HepG2 (cell line): Measurements from ENCODE around the gene NTN4. TPM values are rescaled to one million over a fixed set of nuclear protein-coding genes. Genes with fewer than 3 reads are reported as not detected.

Source experiments
- ATAC-seq: fragments of 200-7000 bp; cut with Tn5 transposase; 3 replicates; pipeline ENCODE4 v1.9.1; 2020; ENCODE audit warnings: mild to moderate bottlenecking, moderate library complexity
- BruUV-seq: library from RNA; stranded (reverse); fragments of 400-500 nt; replicated peaks from 2 replicates; lab custom pipeline; 2021; lab: Mats Ljungman, UMichigan
- CTCF ChIA-PET: fragments of 300-600 bp; formaldehyde crosslinking; extraction: SDS; loops from one replicate; lab custom pipeline; 2021; ENCODE audit warnings: low total read pairs, inconsistent platforms, low intra/inter-chr PET ratio; lab: Yijun Ruan, JAX
- POLR2A ChIA-PET: fragments of 350-600 bp; sonication (Branson Sonifier 250); formaldehyde crosslinking; loops from one replicate; lab custom pipeline; 2020; ENCODE audit warnings: antibody characterized with exemption, inconsistent platforms; lab: Yijun Ruan, JAX
- DNase-seq: peaks from one replicate; pipeline ENCODE4 v3.0.0-alpha.2; 2015; ENCODE audit warnings: low spot score
- FAIRE-seq: peaks from 3 replicates; lab custom pipeline; 2011; peaks lifted over from hg19 to GRCh38; lab: Jason Lieb, UNC
- H2AFZ ChIP-seq: one replicate; pipeline ENCODE4 v1.6.1; 2011; ENCODE audit warnings: low read length, inconsistent platforms
- H3K27ac ChIP-seq: fragments of 300-600 bp; 3 replicates; pipeline ENCODE4 v1.8.0; 2011; ENCODE audit warnings: mixed run types, mild to moderate bottlenecking, mixed read lengths, low read length, inconsistent platforms; ENCODE audit not compliant: insufficient read depth; ENCODE audit errors: extremely low read length
- H3K27me3 ChIP-seq, 2 experiments: fragments of 200-600 bp in 1 of 2; 2 replicates in 1 of 2; 3 replicates in 1 of 2; pipeline versions ENCODE4 v1.6.0 to v1.8.0; 2011; ENCODE audit warnings: low read length in 2 of 2, mild to moderate bottlenecking in 2 of 2, moderate library complexity in 2 of 2, inconsistent platforms in 1 of 2; ENCODE audit not compliant: insufficient read depth in 2 of 2, control insufficient read depth in 1 of 2
- H3K36me3 ChIP-seq, 2 experiments: fragments of 200-600 bp in 1 of 2; replicated peaks in 1 of 2; 2 replicates in 1 of 2; 3 replicates in 1 of 2; pipeline versions ENCODE4 v1.5.1 to v1.8.0; 2011; ENCODE audit warnings: low read length in 2 of 2, inconsistent platforms in 1 of 2; ENCODE audit not compliant: insufficient read depth in 2 of 2, control insufficient read depth in 1 of 2
- H3K4me1 ChIP-seq: 2 replicates; pipeline ENCODE4 v1.5.1; 2012; ENCODE audit warnings: low read length, inconsistent platforms; ENCODE audit not compliant: insufficient read depth
- H3K4me2 ChIP-seq: 2 replicates; pipeline ENCODE4 v1.6.0; 2011; ENCODE audit warnings: low read depth, low read length, inconsistent platforms
- H3K4me3 ChIP-seq, 3 experiments: fragments of 200-600 bp in 1 of 3; sonication (generic), shearing (Covaris generic) in 1 of 3; replicated peaks in 1 of 3; 2 replicates each; pipeline ENCODE4 v1.5.1; 2011 to 2016; ENCODE audit warnings: low read length in 3 of 3, inconsistent platforms in 2 of 3, low read depth in 2 of 3, mild to moderate bottlenecking in 2 of 3, control low read depth in 1 of 3, mixed read lengths in 1 of 3; ENCODE audit not compliant: insufficient read depth in 1 of 3
- H3K79me2 ChIP-seq: one replicate; pipeline ENCODE4 v1.6.1; 2011; ENCODE audit warnings: low read length, inconsistent platforms; ENCODE audit not compliant: insufficient read depth
- H3K9ac ChIP-seq: 2 replicates; pipeline ENCODE4 v1.6.0; 2011; ENCODE audit warnings: mild to moderate bottlenecking, low read depth, low read length, inconsistent platforms; ENCODE audit not compliant: insufficient read depth
- H3K9me3 ChIP-seq: 2 replicates; pipeline ENCODE4 v1.5.1; 2012; ENCODE audit warnings: mild to moderate bottlenecking, low read length
- H4K20me1 ChIP-seq: 2 replicates; pipeline ENCODE4 v1.6.0; 2011; ENCODE audit warnings: inconsistent platforms, mild to moderate bottlenecking, low read length, moderate library complexity; ENCODE audit not compliant: insufficient read depth
- ARID4A ChIP-seq: sonication (generic); formaldehyde crosslinking; IDR thresholded peaks from 2 replicates; pipeline ENCODE4 v1.5.0; 2020; ENCODE audit warnings: mild to moderate bottlenecking, missing genetic modification reagents, borderline replicate concordance
- EHMT2 ChIP-seq: fragments of 200-600 bp; sonication (generic); IDR thresholded peaks from 2 replicates; pipeline ENCODE4 v1.7.0; 2017; ENCODE audit warnings: antibody characterized with exemption, low read depth, low read length, borderline replicate concordance
- FOXJ3 ChIP-seq: sonication (generic); formaldehyde crosslinking; IDR thresholded peaks from 2 replicates; pipeline ENCODE4 v1.4.0; 2020; ENCODE audit warnings: missing genetic modification reagents, mild to moderate bottlenecking, borderline replicate concordance
- HDAC2 ChIP-seq: sonication (generic); formaldehyde crosslinking; IDR thresholded peaks from 2 replicates; pipeline ENCODE4 v1.4.0; 2020; ENCODE audit warnings: missing genetic modification reagents
- MIER3 ChIP-seq: IDR thresholded peaks from 2 replicates; pipeline ENCODE4 v1.6.1; 2016; ENCODE audit warnings: missing compliant biosample characterization, borderline replicate concordance
- MXI1 ChIP-seq: IDR thresholded peaks from 3 replicates; pipeline ENCODE4 v1.6.1; 2012; ENCODE audit warnings: low read depth, low read length, inconsistent platforms, borderline replicate concordance
- RXRA ChIP-seq: sonication (generic); formaldehyde crosslinking; IDR thresholded peaks from 2 replicates; pipeline ENCODE4 v1.5.1; 2020; ENCODE audit warnings: missing genetic modification reagents
- SAFB2 ChIP-seq: sonication (generic); formaldehyde crosslinking; IDR thresholded peaks from 2 replicates; pipeline ENCODE4 v1.5.1; 2020; ENCODE audit warnings: missing genetic modification reagents, low read depth, mild to moderate bottlenecking, borderline replicate concordance
- SETDB1 ChIP-seq: sonication (generic); formaldehyde crosslinking; IDR thresholded peaks from 2 replicates; pipeline ENCODE4 v1.5.1; 2020; ENCODE audit warnings: missing genetic modification reagents, mild to moderate bottlenecking, borderline replicate concordance
- SKI ChIP-seq: fragments of 450-650 bp; IDR thresholded peaks from one replicate; pipeline ENCODE4 v1.6.1; 2018; ENCODE audit warnings: mild to moderate bottlenecking; ENCODE audit not compliant: partially characterized antibody
- ZBTB20 ChIP-seq: sonication (generic); formaldehyde crosslinking; IDR thresholded peaks from 2 replicates; pipeline ENCODE4 v1.8.1; 2023; ENCODE audit warnings: missing genetic modification reagents, low read depth, mild to moderate bottlenecking, borderline replicate concordance
- ZNF567 ChIP-seq: sonication (generic); formaldehyde crosslinking; IDR thresholded peaks from 2 replicates; pipeline ENCODE4 v1.8.1; 2023; ENCODE audit warnings: mild to moderate bottlenecking, missing genetic modification reagents, borderline replicate concordance
- ZNF570 ChIP-seq: sonication (generic); formaldehyde crosslinking; IDR thresholded peaks from 2 replicates; pipeline ENCODE4 v1.4.0; 2020; ENCODE audit warnings: mild to moderate bottlenecking, missing genetic modification reagents, borderline replicate concordance
- ZNF607 ChIP-seq: sonication (generic); formaldehyde crosslinking; IDR thresholded peaks from 2 replicates; pipeline ENCODE4 v1.5.1; 2020; ENCODE audit warnings: missing genetic modification reagents, mild to moderate bottlenecking, borderline replicate concordance
- WGBS: methylation state at CpG from one replicate; pipeline ENCODE4 v1.1.6; 2017; ENCODE audit warnings: low lambda C conversion rate; 5-methylcytosine and 5-hydroxymethylcytosine counted together
- in situ Hi-C: cut with HindIII; loops from 2 replicates; pipeline ENCODE4 v1.10.0; 2017; ENCODE audit warnings: low pct_unique_long_range_greater_than_20kb; ENCODE audit not compliant: extremely low pct_ligation_motif_present
- intact Hi-C: fragments of 100-400 bp; cut with micrococcal nuclease; formaldehyde crosslinking; loops from one replicate; pipeline ENCODE4 v1.10.0; 2022; ENCODE audit not compliant: unreplicated experiment
- polyA plus RNA-seq, 8 experiments: library from polyadenylated mRNA; depleted of rRNA in 3 of 8; stranded (reverse) in 7 of 8; unstranded in 1 of 8; fragments of >200 nt; fragmentation: Illumina TruSeq in 4 of 8; extraction: Trizol in 4 of 8; gene quantifications; 2 replicates each; pipeline versions ENCODE4 v1.2.1 to v1.2.3, GENCODE V29; 2011 to 2016; ENCODE audit warnings: low read depth in 4 of 8, missing spikeins in 1 of 8, mixed read lengths in 1 of 8; ENCODE audit not compliant: insufficient read depth in 1 of 8
- total RNA-seq, 5 experiments: library from RNA; depleted of rRNA; stranded (reverse); fragments of >200 nt; fragmentation: Illumina TruSeq; extraction: Trizol; gene quantifications; 2 replicates each; pipeline ENCODE4 v1.2.3, GENCODE V29; 2016; ENCODE audit warnings: low read depth in 1 of 5
- TF ChIP-seq, protein P1 (sequence below): IDR thresholded peaks from 2 replicates; pipeline ENCODE4 v1.6.1; 2016; ENCODE audit warnings: low read depth, control low read depth

Gene NTN4
- total and polyA plus RNA-seq, 2 of the 13 experiments (the other 11 are each of a cell fraction or from before 2014, with no cell fraction given): 7.8 to 11.5 TPM

DNA sequence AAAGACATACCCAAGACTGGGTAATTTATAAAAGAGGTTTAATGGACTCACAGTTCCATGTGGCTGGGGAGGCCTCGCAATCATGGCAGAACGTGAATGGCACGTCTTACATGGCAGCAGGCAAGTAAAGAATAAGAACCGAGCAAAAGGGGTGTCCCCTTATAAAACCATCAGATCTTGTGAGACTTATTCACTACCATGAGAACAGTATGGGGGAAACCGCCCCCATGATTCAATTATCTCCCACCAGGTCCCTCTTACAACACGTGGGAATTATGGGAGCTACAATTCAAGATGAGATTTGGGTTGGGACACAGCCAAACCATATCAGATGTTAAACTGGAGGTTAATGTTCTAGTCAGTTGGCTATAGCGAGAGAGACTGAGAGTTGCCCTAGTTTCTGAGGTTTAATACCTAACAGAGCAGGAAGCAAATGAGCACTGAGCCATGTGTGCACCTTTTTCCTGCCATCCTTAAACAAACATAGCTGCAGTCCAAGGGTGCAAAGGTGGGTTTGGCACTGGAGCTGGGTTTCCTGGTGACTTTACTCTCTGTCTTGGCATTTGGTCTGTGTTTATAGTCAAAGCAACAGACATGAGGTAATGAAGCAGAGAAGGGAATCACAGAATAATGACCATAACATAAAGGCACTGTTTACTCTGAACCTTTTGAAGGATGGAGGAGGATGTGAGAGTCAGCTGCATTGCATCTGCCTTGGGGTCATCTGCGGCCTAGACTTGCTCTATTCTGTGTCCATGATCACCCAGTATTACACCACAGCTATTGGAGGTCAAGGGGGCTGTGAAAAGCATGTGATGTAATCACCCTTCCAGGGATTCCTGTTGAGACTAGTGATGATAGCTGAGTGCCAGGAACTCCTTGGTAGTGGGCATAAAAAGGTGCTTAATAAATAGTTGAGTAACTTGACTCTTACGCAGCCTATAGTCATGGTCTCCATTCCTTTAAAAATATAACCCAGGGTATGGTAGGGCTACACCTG lies 155.6 kb downstream of the NTN4 start:
- CTCF ChIA-PET: no interaction called here
- TF ChIP-seq ZNF607 (no peak), ZBTB20 (CRISPR knock-in tag) (peak; percentile 2; the same call in 1 of the 2 replicates), RXRA (CRISPR knock-in tag) (0 out of 2 replicates have a peak, but pooled peaks have one; percentile 47), SETDB1 (CRISPR knock-in tag) (no peak), ZNF570 (CRISPR knock-in tag) (no peak), MIER3 (CRISPR knock-in tag) (peak; percentile 32; the same call in 1 of the 2 replicates), SKI (peak; percentile 78), HDAC2 (CRISPR knock-in tag) (peak; percentile 84), ZNF567 (CRISPR knock-in tag) (no peak), EHMT2 (peak; percentile 94), FOXJ3 (CRISPR knock-in tag) (0 out of 2 replicates have a peak, but pooled peaks have one; percentile 19), SAFB2 (CRISPR knock-in tag) (no peak), MXI1 (peak; percentile 18; the same call in 1 of the 3 replicates), ARID4A (CRISPR knock-in tag) (peak; percentile 15; the same call in 1 of the 2 replicates)
- TF ChIP-seq, protein P1, sequence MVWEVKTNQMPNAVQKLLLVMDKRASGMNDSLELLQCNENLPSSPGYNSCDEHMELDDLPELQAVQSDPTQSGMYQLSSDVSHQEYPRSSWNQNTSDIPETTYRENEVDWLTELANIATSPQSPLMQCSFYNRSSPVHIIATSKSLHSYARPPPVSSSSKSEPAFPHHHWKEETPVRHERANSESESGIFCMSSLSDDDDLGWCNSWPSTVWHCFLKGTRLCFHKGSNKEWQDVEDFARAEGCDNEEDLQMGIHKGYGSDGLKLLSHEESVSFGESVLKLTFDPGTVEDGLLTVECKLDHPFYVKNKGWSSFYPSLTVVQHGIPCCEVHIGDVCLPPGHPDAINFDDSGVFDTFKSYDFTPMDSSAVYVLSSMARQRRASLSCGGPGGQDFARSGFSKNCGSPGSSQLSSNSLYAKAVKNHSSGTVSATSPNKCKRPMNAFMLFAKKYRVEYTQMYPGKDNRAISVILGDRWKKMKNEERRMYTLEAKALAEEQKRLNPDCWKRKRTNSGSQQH (CRISPR knock-in tag): 0 out of 2 replicates have a peak, but pooled peaks have one; percentile 40

More for the DNA sequence above, 155.6 kb downstream of the NTN4 start:
- ATAC-seq (peak; percentile 93), DNase-seq (peak; percentile 82), FAIRE-seq (peak; percentile 78)
- Histone ChIP-seq H3K9ac (no peak overlapping the region), H2AFZ (peak overlapping the region; percentile 17), H4K20me1 (no peaks in the 10 kb centered on the region), H3K4me1 (peaks cover 32% of the 10 kb centered on the region), H3K79me2 (no peaks in the 10 kb centered on the region), H3K27me3 (no peaks in the 10 kb centered on the region; a peak in 1 of 5 replicates), H3K4me3 (no peak overlapping the region; a peak in 1 of 6 replicates), H3K36me3 (no peaks in the 10 kb centered on the region), H3K27ac (peak overlapping the region; percentile 37), H3K9me3 (no peaks in the 10 kb centered on the region), H3K4me2 (peak overlapping the region; percentile 57)
- 27% methylated on average over 9 of the region's 9 CpGs for WGBS
- in situ Hi-C loops: no loop called here
- POLR2A ChIA-PET: interaction anchor here (0.7 to 1.5 kb wide), 3 partner anchors 9 to 161 kb away, joined by 3 to 7 read pairs (median 3); no protein-coding TSS in a partner anchor
- no TSS peak for BruUV-seq
- intact Hi-C loops: no loop called here
